NCI-H2081 (cell line): ENCODE data around the gene CDIPT.
A peak's percentile ranks its signal among the peaks of the same experiment; 100 is the strongest.
"Not testable (repeated sequence)": the region's sequence is repeated elsewhere in the genome, so short reads cannot be mapped to it uniquely, and the experiment has no call there.

Experiments used
- DNase-seq, 2 experiments: peaks; one replicate each; lab custom pipeline; 2025; lab: John Stamatoyannopoulos, UW

The CDIPT gene, protein sequence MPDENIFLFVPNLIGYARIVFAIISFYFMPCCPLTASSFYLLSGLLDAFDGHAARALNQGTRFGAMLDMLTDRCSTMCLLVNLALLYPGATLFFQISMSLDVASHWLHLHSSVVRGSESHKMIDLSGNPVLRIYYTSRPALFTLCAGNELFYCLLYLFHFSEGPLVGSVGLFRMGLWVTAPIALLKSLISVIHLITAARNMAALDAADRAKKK

DNA sequence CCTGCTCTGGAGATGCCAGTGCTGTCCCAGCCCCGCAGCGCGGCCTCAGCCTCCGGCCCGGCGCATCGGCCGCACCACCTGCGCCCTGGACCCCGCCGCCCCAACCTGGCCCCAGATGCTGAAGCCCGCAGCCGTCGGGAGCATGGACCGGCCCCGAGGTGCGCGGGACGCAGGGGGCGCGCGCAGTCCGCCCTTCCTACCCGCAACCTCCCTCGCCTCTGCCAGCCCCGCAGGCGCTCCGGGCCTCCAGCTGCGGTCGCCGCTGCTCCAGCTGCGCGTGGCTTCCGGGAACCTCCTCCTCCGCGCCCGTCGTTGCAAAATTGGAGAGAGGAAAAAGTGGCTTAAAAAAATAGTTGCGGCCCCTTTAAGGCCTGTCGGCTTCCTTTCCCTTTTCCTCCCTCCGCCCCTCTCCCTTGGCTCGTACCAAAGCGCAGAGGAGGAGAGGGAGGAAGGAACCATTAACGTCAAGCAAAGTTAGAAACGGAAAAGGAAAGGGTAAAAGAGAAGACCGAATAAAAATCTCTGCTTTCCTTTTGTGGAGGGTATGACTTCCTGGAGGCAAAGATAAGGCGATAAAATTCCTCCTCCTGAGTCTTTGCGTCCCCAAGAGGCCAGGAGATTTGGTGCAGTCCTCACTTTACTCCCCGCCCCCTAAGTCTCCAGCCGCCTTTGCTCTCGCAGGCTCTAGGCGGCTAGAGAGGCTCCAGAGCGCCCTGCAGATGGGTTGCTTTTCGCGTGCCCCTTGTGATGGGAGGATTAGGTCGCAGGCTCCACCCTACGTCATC lies at the start of gene CDIPT:
Gene CDIPT (minus strand): TSS at position 343 of the 785 bp plus-strand sequence. CDS start 369 bp downstream, outside the sequence.
- peak; percentile 90 to 92 for DNase-seq

DNA sequence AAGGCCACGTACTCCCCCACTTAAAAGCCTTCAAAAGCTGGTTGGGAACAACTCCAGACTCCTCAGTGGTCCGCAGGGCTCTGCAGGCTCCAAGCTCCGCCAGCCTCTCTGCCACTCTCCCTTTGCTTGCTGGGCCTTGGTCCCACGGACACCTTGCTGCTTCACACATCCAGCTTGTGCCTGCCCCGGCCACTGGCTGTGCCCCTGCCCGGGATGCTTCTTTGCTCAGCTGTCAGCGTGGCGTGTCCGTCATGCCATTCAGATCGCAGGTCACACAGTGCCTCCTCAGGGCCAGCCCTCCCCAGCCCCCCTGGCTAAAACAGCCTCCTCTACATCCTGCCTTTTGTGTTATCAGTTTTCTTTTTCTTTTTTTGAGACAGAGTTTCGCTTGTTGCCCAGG lies 49.1 kb upstream of the CDIPT start:
- no peak for DNase-seq

DNA sequence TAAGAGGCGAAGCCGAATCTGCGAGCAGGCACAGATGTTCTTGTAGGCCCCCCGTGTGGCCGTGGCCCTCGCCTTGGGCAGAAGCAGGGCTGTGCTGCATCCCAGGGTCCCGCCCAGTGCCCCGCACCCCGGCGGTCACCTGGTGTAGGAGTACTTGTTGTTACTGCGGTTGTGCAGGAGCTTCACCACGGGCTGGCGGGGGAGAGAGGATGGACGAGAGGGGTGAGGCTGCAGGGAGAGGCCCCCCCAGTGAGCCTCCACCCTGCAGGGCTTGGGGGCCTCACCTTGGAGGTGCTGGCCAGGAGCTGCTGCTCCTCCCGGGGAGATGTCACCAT lies 48.6 kb upstream of the CDIPT start:
- DNase-seq, result no peak

DNA sequence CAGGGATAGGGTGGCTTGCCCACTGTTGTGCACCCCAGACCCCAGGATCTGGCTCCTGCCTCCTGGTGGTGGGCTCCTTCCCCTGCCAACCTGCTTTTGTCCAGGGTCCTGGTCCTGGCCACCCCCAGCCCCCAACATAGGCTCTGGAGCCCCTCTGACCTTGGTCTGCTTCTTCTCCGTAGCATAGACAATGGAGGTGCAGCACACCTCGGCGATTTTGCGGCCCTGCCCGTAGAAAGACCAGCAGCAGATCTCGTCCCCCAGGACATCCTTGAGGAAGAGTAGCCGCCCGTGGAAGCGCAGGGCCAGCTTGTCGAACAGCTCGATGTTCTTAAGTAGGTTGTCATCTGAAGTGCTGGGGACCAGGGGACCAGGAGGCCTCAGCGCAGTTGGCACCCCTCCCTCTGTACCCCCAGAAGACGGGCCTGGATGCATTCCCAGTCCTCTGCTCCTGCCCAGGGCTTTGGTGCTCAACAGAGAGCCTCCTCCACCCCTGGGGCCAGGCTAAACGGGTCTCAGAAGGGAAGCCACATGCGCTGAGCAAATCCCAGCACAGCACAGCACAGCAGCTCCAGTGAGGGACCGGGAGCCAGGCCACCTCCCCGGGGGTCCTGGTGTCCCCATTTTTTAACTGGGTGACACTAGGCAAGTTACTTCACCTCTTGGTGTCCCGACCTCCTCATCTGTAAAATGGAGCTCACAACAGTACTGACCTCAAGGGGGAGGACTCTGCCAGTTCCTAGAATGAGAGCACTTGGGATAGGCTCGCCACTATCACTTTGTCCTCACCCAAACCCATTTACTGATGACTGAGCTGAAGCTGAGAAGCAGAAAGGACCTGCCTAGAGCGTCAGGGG lies 48.0 kb upstream of the CDIPT start:
- DNase-seq, result no peak

DNA sequence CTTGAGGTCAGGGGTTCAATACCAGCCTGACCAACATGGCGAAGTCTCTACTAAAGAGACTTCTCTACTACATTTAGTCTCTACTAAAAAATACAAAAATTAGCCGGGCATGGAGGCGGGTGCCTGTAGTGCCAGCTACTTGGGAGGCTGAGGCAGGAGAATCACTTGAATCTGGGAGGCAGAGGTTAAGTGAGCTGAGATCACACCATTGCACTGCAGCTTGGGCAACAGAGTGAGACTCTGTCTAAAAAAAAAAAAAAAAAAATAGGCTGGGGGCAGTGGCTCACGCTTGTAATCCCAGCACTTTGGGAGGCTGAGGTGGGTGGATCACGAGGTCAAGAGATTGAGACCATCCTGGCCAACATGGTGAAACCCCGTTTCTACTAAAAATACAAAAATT lies 46.8 kb upstream of the CDIPT start:
- not testable (repeated sequence) for DNase-seq

DNA sequence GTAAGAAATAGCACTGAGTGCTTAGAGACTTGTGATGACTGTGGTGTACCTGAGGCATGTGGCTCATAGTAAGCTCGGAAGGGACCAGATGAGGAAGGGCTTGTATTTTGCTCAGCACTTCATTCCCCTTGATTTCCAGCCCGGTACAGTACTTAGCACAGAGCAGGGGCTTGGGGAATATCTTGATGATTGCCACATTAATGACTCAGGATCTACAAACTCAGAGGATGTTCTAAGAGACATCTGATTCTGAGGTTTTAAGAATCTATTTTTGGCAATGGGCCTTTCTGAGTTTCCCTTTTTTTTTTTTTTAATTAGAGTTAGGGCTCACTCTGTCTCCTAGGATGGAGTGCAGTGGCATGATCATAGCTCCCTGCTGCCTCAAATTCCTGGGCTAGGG lies 46.4 kb upstream of the CDIPT start:
- DNase-seq, result no peak

DNA sequence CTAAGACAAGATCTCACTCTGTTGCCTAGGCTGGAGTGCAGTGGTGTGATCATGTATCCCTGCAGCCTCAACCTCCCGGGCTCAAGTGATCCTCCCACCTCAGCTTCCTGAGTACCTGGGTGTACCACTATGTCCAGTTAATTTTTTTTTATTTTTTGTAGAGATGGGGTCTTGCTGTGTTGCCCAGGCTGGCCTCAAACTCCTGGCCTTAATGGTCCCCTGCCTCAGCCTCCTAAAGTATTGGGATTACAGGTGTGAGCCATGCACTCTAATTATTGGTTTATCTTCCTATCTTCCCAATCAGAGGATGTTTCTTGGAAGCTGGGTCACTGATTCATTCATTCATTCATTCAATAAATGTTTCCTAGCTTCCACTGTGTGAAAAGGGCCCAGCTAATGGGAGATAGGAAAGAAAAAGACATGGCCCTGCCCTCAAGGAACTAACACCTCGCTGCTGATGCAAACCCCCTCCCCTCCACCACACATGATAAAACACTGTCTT lies 45.7 kb upstream of the CDIPT start:
- DNase-seq, result no peak

DNA sequence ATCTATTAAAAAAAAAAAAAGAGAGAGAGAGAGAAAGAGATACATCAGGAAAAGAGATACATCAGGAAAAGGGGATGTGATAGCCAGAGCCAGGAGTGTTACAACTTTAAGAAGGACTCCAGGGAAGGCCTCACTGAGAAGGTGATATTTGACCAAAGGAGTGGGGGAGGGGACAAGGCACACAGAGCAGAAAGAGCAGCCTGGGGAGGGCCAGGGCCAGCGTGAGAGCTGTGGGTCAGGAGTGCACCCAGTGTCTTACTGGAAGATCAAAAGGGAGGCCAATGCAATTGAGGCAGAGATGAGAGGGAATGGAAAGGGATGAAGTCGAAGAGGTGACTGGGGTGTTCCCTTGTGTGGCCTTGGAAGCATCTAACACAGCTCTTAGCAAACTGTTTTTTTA lies 44.9 kb upstream of the CDIPT start:
- DNase-seq, result no peak

DNA sequence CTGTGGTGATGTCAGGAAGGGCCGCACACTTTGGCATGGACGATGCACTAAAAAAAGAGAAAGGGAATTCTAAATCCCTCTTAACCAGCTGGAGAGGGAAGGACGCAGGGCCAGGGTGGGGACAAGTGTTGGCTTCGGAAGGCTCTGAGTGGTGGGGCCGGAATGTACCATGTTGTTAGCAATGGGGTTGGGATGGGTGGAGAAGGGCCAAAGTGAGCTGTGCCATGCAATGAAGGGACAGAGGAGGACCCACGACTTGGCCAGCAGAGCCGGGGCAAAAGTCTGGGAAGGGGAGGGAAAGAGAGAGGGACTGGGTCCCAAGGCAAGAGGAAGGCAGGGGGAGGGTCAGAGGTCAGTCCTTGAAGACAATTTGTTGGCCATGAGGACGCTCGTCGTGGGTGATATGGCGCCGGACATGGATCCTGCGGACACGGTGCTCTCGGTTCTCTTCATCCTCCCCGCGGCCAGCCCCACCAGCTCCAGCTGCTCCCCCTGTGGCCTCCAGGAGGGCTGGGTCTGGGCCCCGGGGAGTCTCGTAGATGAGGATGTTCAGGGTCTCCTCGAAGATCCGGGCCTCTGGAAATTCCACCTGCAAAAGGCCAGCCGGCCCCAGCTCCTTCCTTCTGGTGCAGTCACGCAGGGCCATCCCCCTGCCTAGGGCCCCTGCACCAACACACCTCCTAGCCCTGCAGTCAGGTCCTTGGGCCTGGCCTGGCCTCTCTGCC lies 43.7 kb upstream of the CDIPT start:
- no peak for DNase-seq

DNA sequence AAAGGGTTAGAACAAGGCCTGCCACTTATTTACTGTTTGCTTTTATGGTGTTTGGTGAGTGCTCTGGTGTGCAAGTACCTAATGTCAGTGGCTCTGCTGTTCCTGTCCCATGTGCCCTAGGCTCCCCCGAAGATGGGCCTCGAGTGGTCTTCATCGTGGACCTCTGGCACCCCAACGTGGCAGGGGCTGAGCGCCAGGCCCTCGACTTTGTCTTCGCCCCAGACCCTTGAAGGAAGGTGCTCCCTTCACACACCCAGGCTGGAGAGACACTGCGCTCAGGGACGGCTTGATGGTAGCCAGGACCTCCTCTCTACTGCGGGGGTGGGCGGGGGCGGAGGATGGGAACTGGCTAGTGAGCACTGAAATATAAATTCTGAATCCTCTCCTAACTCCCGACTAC lies 42.6 kb upstream of the CDIPT start:
- no peak for DNase-seq

DNA sequence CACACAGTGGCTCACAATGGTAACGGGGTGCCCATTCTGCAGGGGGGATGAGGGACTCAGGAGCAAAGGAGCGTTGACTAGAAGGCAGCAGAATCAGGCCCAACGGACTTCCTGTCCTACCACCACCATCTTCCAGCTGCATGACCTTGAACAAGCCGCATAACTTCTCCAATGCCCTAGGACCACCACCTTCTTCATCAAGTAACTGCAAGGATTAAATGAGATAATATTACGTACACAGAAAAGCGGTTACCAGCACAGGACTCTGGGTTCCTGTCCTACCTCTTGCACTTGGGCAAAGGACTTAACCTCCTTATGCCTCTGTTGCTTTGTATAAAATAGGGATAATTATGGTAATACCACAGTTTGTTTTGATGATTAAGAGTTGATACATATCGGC lies 41.9 kb upstream of the CDIPT start:
- no peak for DNase-seq

DNA sequence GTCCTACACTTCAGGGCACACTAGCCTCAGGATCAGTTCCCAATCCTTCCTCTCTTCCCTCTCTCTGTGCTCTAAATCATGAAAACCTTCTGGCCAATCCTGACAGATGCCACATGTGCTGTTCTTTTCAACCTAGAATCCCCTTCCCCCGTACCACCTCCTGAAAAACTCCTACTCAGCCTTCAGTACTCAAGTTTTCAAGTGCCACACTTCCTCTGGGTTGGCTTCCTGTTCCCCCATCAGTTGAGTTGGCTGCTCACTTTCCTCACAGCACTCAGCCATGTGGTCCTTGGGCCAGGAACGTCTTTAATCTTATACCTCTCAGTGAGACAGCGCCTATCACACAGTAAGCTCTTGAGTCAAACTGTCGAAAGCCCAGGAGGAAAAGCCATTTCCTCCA lies 40.6 kb upstream of the CDIPT start:
- no peak for DNase-seq

DNA sequence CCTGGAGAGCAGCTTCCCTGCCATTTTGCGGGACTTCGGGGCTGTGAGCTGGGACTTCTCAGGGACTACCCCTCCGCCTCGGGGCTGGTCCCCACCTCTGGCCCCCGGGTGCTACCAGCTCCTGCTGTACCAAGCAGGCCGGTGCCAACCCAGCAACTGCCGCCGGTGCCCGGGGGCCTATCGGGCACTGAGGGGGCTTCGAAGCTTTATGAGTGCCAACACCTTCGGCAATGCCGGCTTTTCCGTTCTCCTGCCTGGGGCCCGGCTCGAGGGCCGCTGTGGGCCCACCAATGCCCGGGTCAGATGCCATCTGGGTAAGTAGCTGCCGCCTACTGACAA lies 38.5 kb upstream of the CDIPT start:
- DNase-seq, result no peak

DNA sequence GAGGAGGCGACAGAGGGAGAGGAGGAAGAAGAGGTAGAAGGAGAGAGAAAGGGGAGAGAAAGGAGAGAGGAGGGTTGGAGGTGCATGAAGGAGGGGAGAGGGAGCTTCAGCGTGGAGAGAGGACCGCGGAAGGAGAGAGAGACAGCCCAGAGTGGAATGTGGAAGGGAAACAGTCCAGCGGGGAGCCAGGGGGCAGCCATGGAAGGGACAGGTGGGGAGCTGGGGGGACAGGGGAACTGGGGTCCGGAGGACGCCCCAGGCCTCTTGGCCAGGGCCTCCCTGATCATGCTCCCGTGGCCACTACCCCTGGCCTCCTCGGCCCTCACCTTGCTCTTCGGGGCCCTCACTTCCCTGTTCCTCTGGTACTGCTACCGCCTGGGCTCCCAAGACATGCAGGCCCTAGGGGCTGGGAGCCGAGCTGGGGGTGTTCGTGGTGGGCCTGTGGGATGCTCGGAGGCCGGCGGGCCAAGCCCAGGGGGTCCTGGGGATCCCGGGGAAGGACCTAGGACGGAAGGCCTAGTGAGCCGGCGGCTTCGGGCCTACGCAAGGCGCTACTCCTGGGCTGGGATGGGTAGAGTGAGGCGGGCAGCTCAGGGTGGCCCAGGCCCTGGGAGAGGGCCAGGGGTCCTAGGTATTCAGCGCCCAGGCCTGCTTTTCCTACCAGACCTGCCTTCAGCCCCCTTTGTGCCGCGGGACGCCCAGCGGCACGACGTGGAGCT lies 38.0 kb upstream of the CDIPT start:
- no peak for DNase-seq

DNA sequence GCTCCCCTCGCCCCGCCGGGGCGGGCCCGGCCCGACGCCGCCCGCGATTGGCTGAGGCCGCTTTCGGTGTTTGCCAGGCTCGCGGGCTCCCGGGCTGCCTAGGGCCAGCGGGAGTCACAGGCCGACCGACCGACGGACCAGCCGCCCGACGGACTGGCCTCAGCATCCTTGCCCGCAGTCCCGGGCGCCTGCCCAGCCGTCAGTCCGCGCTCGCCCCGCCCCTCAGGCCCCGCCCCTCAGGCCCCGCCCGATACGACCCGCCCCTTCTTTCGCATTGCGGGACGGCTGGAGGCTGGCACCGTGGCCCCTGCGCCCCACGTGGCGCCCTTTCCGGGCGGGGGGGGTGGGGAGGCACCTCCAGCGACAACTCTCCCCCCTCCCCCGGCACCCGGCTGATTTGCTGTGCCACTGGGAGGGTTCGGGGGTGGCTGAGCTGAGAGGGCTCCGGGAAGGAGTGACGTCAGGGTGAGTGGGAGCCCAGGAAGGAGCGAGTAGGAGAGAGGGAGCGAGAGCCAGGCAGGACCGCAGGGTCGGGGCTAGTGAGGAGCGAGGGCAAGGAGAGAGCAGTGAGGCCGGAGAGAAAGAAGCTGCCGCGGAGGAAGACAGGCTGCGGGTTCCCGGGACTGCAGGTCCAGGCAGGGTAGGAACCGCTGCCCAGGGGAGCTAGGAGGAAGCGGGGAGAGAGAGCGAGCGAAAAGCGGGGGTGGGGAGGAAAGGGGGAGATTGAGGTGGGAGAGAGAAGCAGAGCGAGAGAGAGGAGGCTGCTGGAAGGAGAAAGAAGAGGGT lies 37.3 kb upstream of the CDIPT start, which contains the start of gene ASPHD1:
Gene ASPHD1 (plus strand): TSS at position 387 of the 786 bp plus-strand sequence. CDS start 484 bp downstream, outside the sequence.
- peak; percentile 60 to 74 for DNase-seq

DNA sequence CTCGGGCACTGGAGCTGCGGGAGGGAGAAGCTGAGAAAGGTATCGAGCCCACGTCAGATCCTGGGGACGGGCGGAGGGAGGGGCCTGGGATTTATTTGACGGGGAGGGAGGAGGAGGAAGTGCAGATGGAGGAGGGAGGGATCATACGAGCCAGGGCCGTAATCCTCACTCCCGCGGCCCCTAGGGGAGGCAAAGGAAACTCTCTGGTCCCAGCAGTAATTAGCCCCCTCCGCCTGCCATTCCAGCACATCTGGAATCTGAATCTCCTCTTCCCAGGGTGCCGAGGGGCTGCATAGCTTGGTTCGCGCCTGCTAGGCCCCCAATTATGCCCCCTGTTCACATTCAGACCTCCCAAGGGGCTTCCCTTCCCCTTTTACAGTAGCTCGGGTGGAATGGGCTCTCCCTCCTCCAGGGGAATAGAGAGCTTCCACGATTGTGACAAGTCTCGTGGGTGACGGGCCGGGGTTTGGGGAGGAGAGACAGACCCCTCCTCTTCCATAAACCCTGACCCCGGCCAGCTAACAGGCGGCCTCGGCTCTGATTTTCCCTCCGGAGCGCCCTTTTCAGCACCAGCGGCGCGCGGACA lies 36.6 kb upstream of the CDIPT start, which contains the start of gene SEZ6L2:
Gene SEZ6L2 (minus strand): TSS at position 35 of the 586 bp plus-strand sequence. CDS start 531 bp downstream, outside the sequence.
- peak; percentile 89 to 91 for DNase-seq

DNA sequence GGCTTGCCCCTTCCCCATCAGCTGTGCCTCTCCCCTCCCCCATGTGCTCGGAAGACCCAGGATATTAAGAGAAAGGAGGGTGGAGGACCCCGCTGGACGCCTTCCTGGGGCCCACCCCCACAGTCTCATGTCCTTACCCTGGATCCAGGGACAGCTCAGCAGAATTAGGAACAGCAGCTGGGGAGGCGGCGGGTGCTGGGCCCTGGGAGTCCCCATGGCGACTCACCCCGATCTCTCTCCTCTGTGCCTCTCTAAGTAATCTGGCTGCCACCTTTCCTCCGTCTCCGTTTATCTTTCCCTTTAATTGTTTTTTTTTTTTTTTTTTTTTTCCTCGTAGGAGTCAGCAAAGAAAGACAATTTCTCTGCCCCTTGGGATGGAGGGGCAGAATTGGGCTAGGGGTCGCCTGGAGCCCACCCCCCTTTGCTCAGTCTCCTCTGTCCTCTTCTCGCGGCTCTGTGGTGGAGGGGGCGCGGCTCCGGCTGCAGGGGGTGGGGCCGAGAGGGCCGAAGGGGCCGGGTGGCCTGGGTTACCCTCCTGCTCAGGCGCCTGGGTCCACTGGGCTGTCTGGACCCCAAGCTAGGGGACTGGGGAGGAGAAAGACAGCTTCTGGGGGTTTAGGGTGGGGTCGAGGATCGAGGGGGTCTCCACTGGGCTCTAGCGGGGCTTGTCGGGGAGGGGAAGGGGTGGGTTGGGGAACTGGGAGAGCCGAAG lies 35.9 kb upstream of the CDIPT start:
- peak; percentile 50 to 53 for DNase-seq

DNA sequence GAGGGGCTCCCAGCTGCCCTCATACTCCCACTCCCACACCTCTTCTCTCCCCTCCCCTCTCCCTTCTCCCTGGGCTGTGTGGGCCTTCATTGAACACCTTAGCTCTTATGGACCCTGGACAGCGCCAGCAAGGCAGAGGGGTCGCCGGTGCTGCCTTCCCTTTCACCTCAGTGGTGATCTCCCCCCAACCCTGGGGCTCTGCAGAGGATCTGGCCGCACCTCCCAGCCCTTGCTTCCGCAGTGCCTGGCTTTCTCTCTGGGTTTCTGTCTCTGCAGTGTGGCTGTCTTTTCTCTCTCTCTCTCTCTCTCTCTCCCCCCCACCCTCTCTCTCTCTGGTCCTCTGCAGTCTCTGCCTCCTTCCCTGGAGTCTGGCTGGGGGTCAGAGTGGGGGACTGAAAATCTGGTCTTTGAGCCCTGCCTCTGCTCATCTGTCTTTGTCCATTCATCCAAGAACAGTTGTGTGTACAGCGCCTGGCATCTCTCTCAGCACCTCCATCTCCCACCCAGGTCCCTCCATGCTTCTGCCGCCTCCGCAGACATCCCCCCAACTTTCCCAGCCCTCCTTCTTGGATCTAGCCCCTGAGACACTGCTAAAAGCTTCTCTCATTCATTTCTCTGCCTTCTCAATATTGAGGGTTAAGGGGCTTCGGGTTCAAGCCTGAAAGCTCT lies 35.2 kb upstream of the CDIPT start:
- DNase-seq, result no peak

DNA sequence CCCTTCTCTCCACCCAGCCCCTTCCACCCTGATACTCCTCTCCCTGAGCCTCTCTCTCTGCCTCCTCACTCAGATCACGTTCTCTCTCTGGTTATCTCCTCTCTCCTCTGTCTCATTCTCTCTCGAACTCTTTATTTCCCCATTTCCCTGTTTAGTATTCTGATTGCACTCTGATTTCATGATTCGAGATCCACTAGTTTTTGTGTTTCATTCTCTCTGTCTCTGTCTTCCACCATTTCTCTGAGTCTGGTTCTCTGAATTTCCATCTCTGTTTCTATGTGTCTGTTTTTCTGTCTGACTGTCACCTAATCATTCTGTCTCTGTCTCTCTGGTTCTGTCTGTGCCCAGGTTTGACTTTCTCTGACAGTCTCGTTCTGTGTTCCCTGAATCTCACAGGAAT lies 34.3 kb upstream of the CDIPT start:
- DNase-seq, result no peak
